SK-N-MC (cell line): ENCODE results near the gene CTNNA3.
"Not testable (repeated sequence)": the region's sequence is repeated elsewhere in the genome, so short reads cannot be mapped to it uniquely, and the experiment has no call there.

ENCODE experiments used
- EZH2 ChIP-seq: fragments of 200-600 bp; sonication (generic); IDR thresholded peaks from one replicate; pipeline ENCODE4 v1.6.1; 2017; ENCODE audit warnings: antibody characterized with exemption
- POLR2AphosphoS5 ChIP-seq: IDR thresholded peaks from 2 replicates; pipeline ENCODE4 v1.6.1; 2012; ENCODE audit warnings: mild to moderate bottlenecking, low read depth, low read length, borderline replicate concordance

GRCh38 chr10:66335753-66336152 is 1360.2 kb downstream of the CTNNA3 start:
- TF ChIP-seq POLR2AphosphoS5, EZH2: not testable (repeated sequence)
